Measurements from ENCODE around the gene WNT2B. TPM values are rescaled to one million over a fixed set of nuclear protein-coding genes. Genes with fewer than 3 reads are reported as not detected.

The WNT2B gene
- total and polyA plus RNA-seq, 2 of the 8 experiments (the other 6 are each of a cell fraction or from before 2014, with no cell fraction given): 0.33 to 2.0 TPM

GRCh38 chr1:112461200-112461871, 47.4 kb upstream of the WNT2B start:
- CTCF ChIA-PET (ENCODE audit: partially characterized antibody): interaction anchor here (0.6 to 7.9 kb wide), 5 partner anchors 9 to 879 kb away, joined by 3 to 80 read pairs (median 4); no protein-coding TSS in a partner anchor
- POLR2A ChIA-PET (ENCODE audit: partially characterized antibody): interaction anchor here (1.3 to 1.6 kb wide), 3 partner anchors 41 to 303 kb away, joined by 3 to 5 read pairs (median 4); partner anchors contain the start of genes CAPZA1 and ST7L
- no peak for FAIRE-seq

More at GRCh38 chr1:112461200-112461871, 47.4 kb upstream of the WNT2B start:
- H3K79me1 ChIP-seq (ENCODE audit: low read depth, low read length): no peaks in the 10 kb centered on the region; the same call in 1 of the 2 replicates
- H3K9me3 ChIP-seq (ENCODE audit: insufficient read depth in 2 of 2, low read depth in 1 of 2, low read length in 1 of 2): no peaks in the 10 kb centered on the region
- H2BK20ac ChIP-seq (ENCODE audit: low read length): no peak overlapping the region
- H3K23me2 ChIP-seq (ENCODE audit: low read depth, low read length): no peaks in the 10 kb centered on the region
- H3K27me3 ChIP-seq (replicated peaks in 1 of 4; ENCODE audit: control insufficient read depth in 3 of 4, extremely low read depth in 1 of 4, insufficient read depth in 3 of 4, low read length in 3 of 4): peaks cover 0 to 8% (median 1%) of the 10 kb centered on the region in 4 experiments; a peak in 4 of 7 replicates
- no peak overlapping the region for H2BK12ac ChIP-seq (ENCODE audit: low read depth, low read length)
- H3K14ac ChIP-seq (ENCODE audit: insufficient read length): no peak overlapping the region
- H3K4ac ChIP-seq (replicated peaks; ENCODE audit: insufficient read length, low read depth, low read length): no peak overlapping the region
- H3K4me3 ChIP-seq (ENCODE audit: extremely low read depth in 1 of 4, insufficient read depth in 2 of 4, low read depth in 3 of 4, low read length in 4 of 4): no peak overlapping the region
- WGBS, 2 experiments (ENCODE audit: extremely low coverage in 1 of 2, insufficient coverage in 1 of 2, insufficient read length in 1 of 2, insufficient replicate concordance in 2 of 2, low coverage in 1 of 2, low lambda C conversion rate in 2 of 2, missing lambda C conversion rate in 1 of 2): 57% methylated on average over 3 of the region's 3 CpGs; no CpG with 5 or more reads in 1 of the 2 experiments
- 0 out of 2 replicates have a peak overlapping the region, but pooled peaks have one; percentile 22 for H3K27ac ChIP-seq (ENCODE audit: low read depth, low read length)
- no peak overlapping the region for H2AFZ ChIP-seq (ENCODE audit: low read length)
- no peak overlapping the region for H2AK5ac ChIP-seq (ENCODE audit: low read depth, low read length)
- no peak overlapping the region for H3K23ac ChIP-seq (ENCODE audit: insufficient read length)
- TF ChIP-seq BACH1 (IDR thresholded peaks at IDR 0.05; ENCODE audit: low read length) (no peak), POLR2A (IDR thresholded peaks at IDR 0.05; ENCODE audit: control extremely low read depth in 1 of 2, low read depth in 2 of 2, low read length in 2 of 2) (no peak), TEAD4 (IDR thresholded peaks at IDR 0.05; ENCODE audit: low read depth, low read length) (no peak), SP1 (IDR thresholded peaks at IDR 0.05; ENCODE audit: low read depth, low read length) (no peak), RNF2 (IDR thresholded peaks at IDR 0.05; ENCODE audit: borderline replicate concordance, low read depth, low read length, missing control alignments, poor library complexity, severe bottlenecking) (no peak)
- TF ChIP-seq, protein P1, sequence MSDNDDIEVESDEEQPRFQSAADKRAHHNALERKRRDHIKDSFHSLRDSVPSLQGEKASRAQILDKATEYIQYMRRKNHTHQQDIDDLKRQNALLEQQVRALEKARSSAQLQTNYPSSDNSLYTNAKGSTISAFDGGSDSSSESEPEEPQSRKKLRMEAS (IDR thresholded peaks at IDR 0.05): no peak
- TF ChIP-seq, protein P2, sequence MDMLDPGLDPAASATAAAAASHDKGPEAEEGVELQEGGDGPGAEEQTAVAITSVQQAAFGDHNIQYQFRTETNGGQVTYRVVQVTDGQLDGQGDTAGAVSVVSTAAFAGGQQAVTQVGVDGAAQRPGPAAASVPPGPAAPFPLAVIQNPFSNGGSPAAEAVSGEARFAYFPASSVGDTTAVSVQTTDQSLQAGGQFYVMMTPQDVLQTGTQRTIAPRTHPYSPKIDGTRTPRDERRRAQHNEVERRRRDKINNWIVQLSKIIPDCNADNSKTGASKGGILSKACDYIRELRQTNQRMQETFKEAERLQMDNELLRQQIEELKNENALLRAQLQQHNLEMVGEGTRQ (IDR thresholded peaks at IDR 0.05; ENCODE audit: low read length): no peak
- H4K20me1 ChIP-seq (replicated peaks in 1 of 2; ENCODE audit: control insufficient read depth in 1 of 2, insufficient read depth in 2 of 2, low read length in 2 of 2): peaks cover 0 to 3% of the 10 kb centered on the region in 2 experiments
- no peak overlapping the region for H4K91ac ChIP-seq (replicated peaks; ENCODE audit: insufficient read length, low read length)
- H2BK15ac ChIP-seq (ENCODE audit: low read length): no peak overlapping the region
- peaks cover 1 to 9% (median 5%) of the 10 kb centered on the region in 4 experiments; a peak in 5 of 7 replicates for H3K4me1 ChIP-seq (replicated peaks in 1 of 4; ENCODE audit: control insufficient read depth in 3 of 4, insufficient read depth in 4 of 4, low read length in 3 of 4)
- no peak overlapping the region for H3K18ac ChIP-seq (ENCODE audit: extremely low read depth, low read length)
- H3K9ac ChIP-seq (replicated peaks in 1 of 4; ENCODE audit: extremely low read depth in 1 of 4, low read depth in 3 of 4, low read length in 3 of 4): no peak overlapping the region
- DNase-seq (ENCODE audit: low read depth in 1 of 2, low spot score in 2 of 2): no peak
- H2BK5ac ChIP-seq (ENCODE audit: low read depth, low read length): no peak overlapping the region
- H3K79me2 ChIP-seq (ENCODE audit: control insufficient read depth in 1 of 2, insufficient read depth in 2 of 2, low read length in 2 of 2): no peaks in the 10 kb centered on the region
- H3K36me3 ChIP-seq (ENCODE audit: control insufficient read depth in 2 of 4, insufficient read depth in 4 of 4, low read length in 3 of 4): peaks cover 5 to 17% (median 17%) of the 10 kb centered on the region in 4 experiments
- no peak overlapping the region for H4K5ac ChIP-seq (ENCODE audit: insufficient read length, low read depth, low read length)
- no peak overlapping the region for H2BK120ac ChIP-seq (replicated peaks; ENCODE audit: low read depth, low read length)
- no peak overlapping the region for H3K4me2 ChIP-seq (ENCODE audit: insufficient read depth in 1 of 2, low read depth in 2 of 2, low read length in 2 of 2)
- no peak overlapping the region for H4K8ac ChIP-seq (ENCODE audit: extremely low read depth, insufficient read depth, low read length)
- no peak overlapping the region for H3K56ac ChIP-seq (replicated peaks; ENCODE audit: insufficient read length, low read depth, low read length)
